Measurements from ENCODE around the gene ACAD11.

DNA sequence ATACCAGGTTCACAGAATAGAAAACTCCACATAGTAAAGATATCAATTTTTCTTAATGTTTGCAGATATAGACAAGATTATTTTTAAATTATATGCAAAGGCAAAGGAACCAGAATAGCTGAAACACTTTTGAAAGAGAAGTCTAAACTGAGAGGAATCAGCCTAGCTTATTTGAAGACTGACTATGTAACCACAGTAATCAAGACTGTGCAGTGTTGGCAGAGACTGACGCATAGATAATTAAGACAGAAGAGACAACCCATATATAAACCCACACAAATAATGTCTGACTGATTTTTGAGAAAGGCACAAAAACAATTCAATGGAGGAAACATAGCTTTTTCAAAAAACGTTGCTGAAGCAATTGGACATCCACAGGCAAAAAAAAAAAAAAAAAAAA, 91.2 kb downstream of the ACAD11 start:
- TF ChIP-seq NFYB (CRISPR knock-in tag; conservative IDR thresholded peaks at IDR 0.05; ENCODE audit: low read depth) = no peak
- TF ChIP-seq, protein P1, sequence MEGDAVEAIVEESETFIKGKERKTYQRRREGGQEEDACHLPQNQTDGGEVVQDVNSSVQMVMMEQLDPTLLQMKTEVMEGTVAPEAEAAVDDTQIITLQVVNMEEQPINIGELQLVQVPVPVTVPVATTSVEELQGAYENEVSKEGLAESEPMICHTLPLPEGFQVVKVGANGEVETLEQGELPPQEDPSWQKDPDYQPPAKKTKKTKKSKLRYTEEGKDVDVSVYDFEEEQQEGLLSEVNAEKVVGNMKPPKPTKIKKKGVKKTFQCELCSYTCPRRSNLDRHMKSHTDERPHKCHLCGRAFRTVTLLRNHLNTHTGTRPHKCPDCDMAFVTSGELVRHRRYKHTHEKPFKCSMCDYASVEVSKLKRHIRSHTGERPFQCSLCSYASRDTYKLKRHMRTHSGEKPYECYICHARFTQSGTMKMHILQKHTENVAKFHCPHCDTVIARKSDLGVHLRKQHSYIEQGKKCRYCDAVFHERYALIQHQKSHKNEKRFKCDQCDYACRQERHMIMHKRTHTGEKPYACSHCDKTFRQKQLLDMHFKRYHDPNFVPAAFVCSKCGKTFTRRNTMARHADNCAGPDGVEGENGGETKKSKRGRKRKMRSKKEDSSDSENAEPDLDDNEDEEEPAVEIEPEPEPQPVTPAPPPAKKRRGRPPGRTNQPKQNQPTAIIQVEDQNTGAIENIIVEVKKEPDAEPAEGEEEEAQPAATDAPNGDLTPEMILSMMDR (IDR thresholded peaks at IDR 0.05) = no peak
- TF ChIP-seq, protein P2, sequence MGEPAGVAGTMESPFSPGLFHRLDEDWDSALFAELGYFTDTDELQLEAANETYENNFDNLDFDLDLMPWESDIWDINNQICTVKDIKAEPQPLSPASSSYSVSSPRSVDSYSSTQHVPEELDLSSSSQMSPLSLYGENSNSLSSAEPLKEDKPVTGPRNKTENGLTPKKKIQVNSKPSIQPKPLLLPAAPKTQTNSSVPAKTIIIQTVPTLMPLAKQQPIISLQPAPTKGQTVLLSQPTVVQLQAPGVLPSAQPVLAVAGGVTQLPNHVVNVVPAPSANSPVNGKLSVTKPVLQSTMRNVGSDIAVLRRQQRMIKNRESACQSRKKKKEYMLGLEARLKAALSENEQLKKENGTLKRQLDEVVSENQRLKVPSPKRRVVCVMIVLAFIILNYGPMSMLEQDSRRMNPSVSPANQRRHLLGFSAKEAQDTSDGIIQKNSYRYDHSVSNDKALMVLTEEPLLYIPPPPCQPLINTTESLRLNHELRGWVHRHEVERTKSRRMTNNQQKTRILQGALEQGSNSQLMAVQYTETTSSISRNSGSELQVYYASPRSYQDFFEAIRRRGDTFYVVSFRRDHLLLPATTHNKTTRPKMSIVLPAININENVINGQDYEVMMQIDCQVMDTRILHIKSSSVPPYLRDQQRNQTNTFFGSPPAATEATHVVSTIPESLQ (CRISPR knock-in tag; IDR thresholded peaks at IDR 0.05) = no peak
- TF ChIP-seq, protein P3, sequence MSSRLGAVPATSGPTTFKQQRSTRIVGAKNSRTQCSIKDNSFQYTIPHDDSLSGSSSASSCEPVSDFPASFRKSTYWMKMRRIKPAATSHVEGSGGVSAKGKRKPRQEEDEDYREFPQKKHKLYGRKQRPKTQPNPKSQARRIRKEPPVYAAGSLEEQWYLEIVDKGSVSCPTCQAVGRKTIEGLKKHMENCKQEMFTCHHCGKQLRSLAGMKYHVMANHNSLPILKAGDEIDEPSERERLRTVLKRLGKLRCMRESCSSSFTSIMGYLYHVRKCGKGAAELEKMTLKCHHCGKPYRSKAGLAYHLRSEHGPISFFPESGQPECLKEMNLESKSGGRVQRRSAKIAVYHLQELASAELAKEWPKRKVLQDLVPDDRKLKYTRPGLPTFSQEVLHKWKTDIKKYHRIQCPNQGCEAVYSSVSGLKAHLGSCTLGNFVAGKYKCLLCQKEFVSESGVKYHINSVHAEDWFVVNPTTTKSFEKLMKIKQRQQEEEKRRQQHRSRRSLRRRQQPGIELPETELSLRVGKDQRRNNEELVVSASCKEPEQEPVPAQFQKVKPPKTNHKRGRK (CRISPR knock-in tag; IDR thresholded peaks at IDR 0.05; ENCODE audit: borderline replicate concordance) = no peak

Data from WTC11 (cell line).